HG03457 (cell line): ENCODE results near the gene DHX8.
"Not testable (repeated sequence)": the region's sequence is repeated elsewhere in the genome, so short reads cannot be mapped to it uniquely, and the experiment has no call there.

Source experiments
- ATAC-seq: cut with Tn5 transposase; IDR thresholded peaks from one replicate; pipeline ENCODE4 v1.9.1; 2021; ENCODE audit warnings: moderate number of reproducible peaks; ENCODE audit not compliant: unreplicated experiment

DHX8 gene

DNA sequence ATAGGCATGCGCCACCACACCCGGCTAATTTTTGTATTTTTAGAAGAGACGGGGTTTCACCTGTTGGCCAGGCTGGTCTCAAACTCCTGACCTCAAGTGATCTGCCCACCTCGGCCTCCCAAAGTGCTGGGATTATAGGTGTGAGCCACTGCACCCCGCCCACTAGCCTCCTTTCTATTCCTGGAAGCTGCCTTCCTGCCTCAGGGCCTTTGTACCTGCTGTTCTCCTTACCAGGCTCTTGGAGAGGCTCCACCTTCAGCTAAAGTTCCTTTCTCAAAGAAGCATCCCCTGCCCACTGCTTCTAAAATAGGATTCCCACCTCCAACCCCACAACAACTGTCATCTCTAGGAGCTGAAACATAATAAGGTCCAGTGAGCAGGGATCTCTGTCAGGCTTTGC lies 23.9 kb upstream of the DHX8 start:
- not testable (repeated sequence) for ATAC-seq

DNA sequence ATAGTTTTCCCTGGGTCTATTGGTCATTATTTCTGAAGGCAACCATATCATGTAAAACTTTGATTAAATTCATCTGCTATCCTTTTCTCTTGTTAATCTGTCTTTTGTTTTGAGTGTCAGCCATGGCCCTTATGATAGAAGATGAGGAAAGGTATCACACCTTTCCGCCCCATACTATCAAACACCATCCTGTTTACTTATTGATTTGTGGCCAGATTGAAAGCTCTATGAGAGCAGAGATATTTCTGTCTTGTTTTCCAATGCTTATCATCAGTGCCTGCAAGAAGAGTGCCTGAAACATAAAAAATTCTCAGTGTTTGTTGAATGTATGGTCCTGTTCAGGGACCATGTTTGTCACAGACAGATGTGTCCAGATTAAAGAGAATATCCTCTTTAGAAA lies 22.6 kb upstream of the DHX8 start:
- ATAC-seq: no peak

DNA sequence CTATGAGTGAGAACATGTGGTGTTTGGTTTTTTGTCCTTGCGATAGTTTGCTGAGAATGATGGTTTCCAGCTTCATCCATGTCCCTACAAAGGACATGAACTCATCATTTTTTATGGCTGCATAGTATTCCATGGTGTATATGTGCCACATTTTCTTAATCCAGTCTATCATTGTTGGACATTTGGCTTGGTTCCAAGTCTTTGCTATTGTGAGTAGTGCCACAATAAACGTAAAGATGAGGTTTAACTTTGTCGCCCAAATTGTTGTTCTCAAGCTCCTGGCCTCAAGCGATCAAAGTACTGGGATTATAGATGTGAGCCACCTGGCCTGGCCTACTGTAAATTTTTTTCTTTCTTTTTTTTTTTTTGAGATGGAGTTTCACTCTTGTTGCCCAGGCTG lies 21.2 kb upstream of the DHX8 start:
- ATAC-seq: not testable (repeated sequence)

DNA sequence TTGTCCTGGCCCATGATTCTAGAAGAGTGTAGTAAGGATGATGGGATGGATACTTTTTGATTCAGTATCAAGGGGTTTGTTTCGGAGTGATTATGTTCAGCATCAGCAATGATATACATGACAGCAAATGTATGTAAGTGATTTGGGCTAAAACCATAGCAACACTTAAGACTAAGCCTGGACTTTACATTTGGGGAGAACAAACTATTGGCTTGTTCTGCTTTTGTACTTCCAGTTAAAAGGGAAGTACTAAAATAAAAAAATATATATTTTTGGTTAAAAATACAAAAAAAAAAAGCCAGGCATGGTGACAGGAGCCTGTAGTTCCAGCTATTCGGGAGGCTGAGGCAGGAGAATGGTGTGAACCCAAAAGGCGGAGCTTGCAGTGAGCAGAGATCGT lies 20.5 kb upstream of the DHX8 start:
- ATAC-seq: no peak

DNA sequence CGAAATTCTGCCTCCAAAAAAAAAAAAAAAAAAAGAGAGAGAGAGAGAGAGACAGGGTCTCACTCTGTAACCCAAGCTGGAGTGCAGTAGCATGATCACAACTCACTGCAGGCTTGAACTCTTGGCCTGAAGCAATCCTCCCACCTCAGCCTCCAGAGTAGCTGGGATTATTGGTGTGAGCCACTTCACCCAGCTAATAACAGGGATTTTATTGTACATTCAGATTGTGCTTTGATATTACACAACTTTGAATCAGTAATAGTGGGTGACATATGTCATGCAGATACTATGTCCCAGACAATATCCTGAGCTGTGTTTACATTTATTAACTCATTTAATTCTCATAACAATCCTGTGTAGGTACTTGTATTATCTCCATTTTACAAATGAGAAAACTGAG lies 19.7 kb upstream of the DHX8 start:
- ATAC-seq: no peak

DNA sequence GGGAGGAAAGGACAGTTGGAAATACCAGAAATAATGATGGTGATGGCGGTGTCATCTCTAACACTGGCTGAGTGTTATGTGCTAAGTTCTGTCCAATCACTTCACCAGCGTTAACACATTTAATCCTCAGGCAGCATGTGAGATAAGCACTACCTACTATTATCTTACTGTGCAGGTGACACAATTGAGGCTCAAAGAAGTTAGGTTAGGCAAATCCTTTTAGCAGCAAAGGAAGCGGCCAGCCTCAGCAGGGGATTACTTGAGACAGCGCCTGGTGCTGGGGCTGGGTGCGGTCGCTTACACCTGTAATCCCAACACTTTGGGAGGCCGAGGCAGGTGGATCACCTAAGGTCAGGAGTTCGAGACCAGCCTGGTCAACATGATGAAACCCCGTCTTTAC lies 18.7 kb upstream of the DHX8 start:
- no peak for ATAC-seq

DNA sequence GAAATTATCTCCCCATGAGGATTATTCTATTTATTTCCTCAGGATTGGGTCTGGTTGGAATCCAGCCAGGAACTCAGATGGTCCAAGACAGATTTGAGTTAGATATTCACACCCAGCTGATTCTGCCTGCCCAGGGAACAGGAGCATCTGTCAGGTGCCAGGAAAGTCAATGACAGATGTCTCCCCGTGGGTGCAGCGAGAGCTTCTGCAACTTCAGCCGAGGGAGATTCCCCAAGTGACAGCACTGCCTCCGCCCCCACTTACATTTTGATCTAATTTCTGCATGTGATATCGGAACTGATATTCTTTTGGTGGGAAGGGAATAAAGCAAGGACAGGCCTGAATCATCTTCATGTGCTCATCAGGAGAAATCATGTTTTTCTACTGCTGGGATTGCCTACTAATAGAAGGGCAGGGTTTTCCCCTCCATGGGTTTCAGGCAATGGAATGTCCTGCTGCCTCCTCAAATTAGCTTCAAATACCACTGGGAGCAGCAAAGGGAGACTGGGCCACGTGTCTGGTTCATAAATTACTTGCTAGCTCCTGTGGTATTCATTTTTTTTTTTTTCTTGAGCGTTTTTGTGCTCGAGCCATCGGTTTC lies 15.7 kb upstream of the DHX8 start:
- ATAC-seq: no peak

DNA sequence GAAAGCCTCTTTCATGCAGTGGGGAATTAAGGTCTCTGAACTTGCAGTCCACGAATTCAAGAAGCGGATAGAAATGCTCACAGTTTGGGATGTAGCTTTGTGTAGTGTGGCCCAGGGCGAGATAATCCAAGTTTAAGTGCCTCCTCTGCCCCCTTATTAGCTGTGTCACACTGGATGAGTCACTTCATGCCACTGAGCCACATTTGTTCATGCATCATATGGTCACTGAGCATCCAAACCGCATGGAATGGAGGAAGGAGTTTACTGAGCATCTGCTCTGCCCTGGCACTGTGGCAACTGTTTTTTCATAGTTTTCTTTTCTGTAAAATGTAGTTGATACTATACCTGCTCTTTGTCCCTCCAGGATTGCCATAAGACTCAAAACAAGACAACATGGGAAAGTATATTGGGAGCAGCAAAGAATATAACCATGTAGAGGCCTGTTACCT lies 15.1 kb upstream of the DHX8 start:
- no peak for ATAC-seq

DNA sequence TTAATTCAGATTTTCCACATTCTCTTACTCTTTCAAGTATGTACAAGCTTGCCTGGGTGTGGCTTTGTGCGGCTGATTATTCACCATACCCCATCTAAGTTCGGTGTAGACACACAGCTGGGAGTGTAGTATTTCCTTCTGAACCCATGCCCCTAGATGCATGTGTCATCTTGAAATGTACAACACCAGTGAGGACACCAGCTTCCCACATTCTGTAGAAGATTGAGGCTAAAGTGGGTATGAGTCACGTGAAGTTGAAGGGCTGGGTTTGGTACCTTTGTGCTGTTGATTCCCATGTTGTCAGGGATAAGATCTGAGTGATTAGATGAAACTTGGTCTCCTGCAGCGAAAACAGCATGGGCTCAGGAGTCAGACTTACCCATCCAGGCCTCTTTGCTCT lies 14.6 kb upstream of the DHX8 start:
- no peak for ATAC-seq

DNA sequence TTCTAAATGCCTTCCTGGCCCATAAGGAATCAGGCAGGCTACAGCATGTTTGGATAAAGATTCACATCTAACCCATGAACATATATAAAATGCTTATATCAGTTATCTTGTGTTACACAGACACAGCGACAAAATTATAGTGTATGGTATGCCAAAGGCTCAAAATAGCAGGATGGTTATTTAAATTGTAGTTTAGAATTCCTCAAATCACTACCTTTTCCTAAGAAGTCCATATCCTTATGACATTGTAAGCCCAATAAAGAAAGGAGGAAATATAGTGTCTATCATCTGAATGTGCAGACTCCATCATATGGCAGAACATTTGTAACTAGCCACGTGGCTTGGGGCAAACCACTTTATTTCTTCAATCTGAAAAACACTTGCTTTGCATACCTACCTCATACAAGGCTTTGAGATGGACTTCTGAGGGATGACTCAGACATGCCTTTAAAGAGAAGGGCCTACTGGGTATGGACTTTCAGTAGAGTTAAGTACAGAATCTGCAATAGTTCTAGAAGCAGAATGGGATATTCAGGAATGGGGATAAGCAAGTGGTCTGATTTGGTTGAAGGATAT lies 12.1 kb upstream of the DHX8 start:
- no peak for ATAC-seq

DNA sequence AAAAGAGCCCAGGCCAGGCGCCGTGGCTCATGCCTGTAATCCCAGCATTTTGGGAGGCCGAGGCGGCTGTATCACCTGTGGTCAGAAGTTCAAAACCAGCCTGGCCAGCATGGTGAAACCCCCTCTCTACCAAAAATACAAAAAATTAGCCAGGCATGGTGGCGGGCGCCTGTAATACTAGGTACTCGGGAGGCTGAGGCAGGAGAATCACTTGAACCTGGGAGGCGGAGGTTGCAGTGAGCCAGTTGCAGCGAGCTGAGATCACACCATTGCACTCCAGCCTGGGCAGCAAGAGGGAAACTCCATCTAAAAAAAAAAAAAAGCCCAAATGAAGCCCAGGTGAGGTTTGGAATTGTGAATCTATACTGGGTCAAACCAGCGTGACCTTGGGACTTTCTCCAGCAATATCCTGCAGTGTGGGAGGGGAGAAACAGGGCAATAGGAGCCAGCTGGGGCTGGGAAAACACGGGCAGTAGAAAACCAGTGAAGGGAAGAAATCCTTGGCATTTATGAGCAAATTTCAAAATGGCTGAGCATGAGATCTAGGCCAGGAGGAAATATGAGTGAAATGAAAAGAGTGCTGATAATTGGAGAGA lies 8.2 kb upstream of the DHX8 start:
- ATAC-seq: no peak

DNA sequence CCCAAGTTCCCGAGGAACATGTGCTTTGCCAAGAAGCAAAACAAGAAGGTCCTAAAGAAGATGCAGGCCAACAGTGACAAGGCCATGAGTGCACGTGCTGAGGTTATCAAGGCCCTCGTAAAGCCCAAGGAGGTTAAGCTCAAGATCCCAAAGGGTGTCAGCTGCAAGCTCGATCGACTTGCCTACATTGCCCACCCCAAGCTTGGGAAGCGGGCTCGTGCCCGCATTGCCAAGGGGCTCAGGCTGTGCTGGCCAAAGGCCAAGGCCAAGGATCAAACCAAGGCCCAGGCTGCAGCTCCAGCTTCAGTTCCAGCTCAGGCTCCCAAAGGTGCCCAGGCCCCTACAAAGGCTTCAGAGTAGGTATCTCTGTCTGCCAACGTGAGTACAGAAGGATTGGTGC lies 7.5 kb upstream of the DHX8 start:
- ATAC-seq: not testable (repeated sequence)

DNA sequence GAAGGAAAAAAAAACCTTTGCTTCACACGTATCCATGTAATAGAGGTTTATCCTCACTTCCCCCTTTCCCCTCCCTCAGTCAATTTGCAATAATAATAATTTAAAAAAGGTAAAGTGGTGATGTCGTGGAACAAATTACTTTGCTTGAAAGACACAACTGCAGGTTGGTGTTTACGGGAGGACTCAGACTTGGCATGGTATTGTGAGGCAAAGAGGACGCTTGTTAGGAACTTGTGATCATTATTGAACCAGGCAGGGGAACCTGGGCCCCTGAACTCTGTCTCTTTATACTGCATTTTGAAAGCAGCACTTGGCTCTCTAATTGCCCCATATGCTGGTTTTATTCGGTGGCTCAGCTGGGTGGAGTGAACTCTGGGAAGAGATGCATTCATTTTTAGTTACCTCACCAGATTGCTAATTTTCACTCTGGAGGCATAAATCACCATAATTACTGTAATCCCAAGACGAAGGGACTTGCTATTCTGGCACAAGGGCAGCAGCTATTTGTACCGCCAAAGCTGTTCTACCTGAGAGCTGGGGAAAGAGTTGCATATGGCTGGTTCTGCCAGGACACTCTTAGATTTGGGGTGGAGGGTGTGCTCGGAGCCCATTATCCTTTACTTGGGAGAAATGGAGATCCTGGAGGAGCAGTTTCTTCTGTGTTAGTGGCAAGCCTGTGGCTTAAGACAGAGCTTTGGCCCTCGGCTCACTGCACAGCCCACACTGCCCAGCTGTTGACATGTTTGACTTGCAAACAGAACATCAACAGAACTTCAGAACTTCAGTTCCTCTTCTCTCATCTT lies 5.7 kb upstream of the DHX8 start:
- no peak for ATAC-seq

DNA sequence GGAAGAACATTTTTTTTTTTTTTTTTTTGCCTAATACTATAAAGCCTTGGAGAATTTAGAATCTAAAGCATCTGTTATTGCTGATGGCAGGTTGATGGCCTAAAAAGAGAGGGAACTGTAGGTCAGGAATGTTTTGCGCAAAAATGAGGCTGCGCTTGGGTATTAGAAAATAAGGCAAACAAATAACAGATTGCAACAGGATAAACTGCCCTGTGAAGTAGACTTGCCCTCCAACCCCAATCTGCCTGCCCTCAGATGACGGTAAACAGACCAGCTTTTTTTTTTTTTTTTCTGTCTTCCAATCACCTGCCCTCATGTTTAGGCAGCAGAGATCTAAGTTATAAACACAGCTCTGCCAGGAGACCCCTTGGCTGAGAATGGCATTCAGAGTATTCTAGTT lies 3.8 kb upstream of the DHX8 start:
- no peak for ATAC-seq

DNA sequence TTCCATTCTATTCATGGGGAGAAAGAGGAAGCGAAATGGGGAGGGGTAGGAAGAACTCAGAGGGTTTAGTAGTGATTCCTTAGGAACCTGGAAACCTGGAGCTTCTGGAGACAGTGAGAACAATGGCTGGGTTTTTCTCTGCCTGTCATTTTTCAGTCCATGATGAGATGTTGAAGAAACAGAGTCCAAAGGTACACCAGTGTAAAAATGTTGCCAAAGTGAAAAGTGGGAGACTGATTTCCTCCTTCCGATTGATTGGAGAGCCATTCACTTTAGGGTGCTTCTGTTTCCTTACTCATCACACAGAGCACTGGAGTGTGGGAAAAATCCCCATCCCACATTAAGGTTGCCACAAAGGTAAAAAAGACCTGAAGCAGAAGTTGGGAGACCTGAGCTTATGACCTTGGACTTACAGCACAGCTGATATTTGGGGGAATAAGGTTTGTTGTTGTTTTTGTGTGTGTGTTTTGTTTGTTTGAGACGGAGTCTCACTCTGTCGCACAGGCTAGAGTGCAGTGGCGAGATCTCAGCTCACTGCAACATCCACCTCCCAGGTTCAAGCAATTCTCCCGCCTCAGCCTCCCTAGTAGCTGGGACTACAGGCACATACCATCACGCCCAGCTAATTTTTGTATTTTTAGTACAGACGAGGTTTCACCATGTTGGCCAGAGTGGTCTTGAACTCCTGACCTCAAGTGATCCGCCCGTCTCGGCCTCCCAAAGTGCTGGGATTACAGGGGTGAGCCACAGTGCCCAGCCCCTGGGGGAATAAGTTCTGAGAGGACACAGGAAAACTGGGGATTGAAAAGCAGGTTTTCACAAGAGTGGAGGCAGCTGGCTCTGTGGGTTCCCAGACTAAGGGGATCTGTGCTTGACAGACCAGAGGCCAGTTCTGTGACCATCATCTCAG lies 1.4 kb upstream of the DHX8 start:
- no peak for ATAC-seq

DNA sequence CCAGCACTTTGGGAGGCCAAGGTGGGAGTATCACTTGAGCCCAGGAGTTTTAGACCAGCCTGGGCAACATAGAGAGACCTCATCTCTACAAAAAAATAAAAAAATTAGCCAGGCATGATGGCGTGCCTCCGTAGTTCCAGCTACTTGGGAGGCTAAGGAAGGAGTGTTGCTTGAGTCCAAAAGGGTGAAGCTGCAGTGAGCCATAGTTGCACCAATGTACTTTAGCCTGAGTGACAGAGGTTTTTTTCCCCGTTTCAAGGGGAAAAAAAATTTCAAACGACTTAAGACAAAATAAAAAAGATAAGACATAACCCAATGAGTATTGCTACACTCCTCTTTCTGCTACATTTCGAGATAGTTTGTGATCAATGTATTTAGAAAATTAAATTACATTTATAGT lies 6.8 kb downstream of the DHX8 start:
- ATAC-seq: no peak

DNA sequence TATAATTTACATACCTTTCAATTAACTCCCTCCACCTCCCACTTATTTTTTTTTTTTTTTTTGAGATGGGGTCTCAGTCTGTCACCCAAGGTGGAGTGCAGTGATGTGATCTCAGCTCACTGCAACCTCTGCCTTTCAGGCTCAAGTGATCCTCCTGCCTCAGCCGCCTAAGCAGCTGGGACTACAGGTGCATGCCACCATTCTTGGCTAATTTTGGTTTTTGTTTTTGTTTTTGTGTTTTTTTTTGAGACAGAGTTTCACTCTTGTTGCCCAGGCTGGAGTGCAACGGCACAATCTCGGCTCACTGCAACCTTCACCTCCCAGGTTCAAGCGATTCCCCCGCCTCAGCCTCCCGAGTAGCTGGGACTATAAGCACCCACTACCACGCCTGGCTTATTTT lies 25.7 kb downstream of the DHX8 start:
- ATAC-seq: not testable (repeated sequence)

DNA sequence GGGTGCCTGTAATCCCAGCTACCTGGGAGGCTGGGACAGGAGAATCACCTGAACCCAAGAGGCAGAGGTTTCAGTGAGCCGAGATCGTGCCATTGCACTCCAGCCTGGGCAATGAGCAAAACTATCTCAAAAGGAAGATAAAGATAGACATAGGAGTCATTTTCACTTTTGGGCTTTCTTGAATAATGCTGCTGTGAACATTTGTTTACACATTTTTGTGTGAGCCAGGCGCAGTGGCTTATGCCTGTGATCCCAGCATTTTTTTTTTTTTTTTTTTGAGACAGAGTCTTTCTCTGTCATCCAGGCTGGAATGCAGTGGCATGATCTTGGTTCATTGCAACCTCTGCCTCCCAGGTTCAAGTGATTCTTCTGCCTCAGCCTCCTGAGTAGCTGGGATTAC lies 27.4 kb downstream of the DHX8 start:
- not testable (repeated sequence) for ATAC-seq

DNA sequence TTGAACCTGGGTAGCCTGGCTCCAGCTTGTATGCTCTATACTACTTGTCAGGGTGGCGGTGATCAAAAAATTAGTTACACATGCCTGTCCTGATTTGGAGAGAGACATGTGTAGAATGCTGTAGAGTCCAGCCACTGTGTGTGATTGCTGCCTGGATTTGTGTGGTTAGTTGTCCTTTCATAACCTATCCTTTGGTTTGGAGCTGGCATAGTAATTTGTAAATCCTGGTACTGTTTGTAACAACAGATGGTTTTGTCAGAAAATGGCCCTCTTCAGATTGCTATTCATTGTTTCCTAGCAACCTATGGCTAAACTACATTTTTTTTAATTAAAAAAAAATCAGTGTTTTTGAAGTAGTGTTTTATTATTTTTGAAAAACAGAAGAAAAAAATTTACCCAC lies 31.9 kb downstream of the DHX8 start:
- ATAC-seq: no peak

DNA sequence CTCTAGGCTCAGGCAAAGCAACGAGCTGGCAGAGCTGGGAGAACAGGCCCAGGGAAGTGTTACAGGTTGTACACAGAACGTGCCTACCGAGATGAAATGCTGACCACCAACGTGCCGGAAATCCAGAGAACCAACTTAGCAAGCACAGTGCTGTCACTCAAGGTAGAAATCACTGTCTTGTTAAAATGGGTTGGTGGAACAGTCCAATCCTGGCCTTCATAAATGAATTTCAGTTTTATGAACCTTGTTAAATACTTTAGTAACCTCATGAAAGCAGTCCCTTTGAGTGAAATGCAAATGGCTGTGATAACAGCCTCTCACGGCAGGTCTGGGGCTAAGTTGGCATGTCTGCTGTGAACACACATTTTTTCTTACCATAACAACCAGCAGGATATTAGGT lies 33.4 kb downstream of the DHX8 start:
- no peak for ATAC-seq
